Prostate gland (tissue), 2 donors: ENCODE data around the gene RXRA. TPM values are rescaled to one million over a fixed set of nuclear protein-coding genes. Genes with fewer than 3 reads are reported as not detected.

ENCODE experiments used
- DNase-seq: peaks from one replicate; pipeline ENCODE4 v3.0.0-alpha.2; 2019; ENCODE audit warnings: low spot score
- H3K27ac ChIP-seq, 2 donors: fragments of 200-600 bp; sonication (generic); 2 replicates each; pipeline ENCODE4 v1.5.1; 2017 to 2019
- H3K27me3 ChIP-seq: fragments of 200-600 bp; sonication (generic); replicated peaks from 2 replicates; pipeline ENCODE4 v1.5.1; 2019; ENCODE audit not compliant: insufficient read depth
- H3K36me3 ChIP-seq, 2 donors: fragments of 200-600 bp; sonication (generic); 1 replicate in 1 of 2; 2 replicates in 1 of 2; pipeline versions ENCODE4 v1.5.1 to v1.8.1; 2017 to 2019
- H3K4me1 ChIP-seq: fragments of 200-600 bp; sonication (generic); replicated peaks from 2 replicates; pipeline ENCODE4 v1.5.1; 2019
- H3K4me3 ChIP-seq, 2 donors: fragments of 200-600 bp; sonication (generic); 2 replicates each; pipeline ENCODE4 v1.5.1; 2017 to 2019
- H3K9me3 ChIP-seq: fragments of 200-600 bp; sonication (generic); 2 replicates; pipeline ENCODE4 v1.5.1; 2017
- POLR2A ChIP-seq: fragments of 450-650 bp; IDR thresholded peaks from one replicate; pipeline ENCODE4 v1.6.1; 2016; ENCODE audit warnings: antibody characterized with exemption, mild to moderate bottlenecking
- POLR2AphosphoS5 ChIP-seq: sonication (generic); formaldehyde crosslinking; IDR thresholded peaks from one replicate; pipeline ENCODE4 v1.6.1; 2017; ENCODE audit warnings: antibody characterized with exemption
- WGBS: methylation state at CpG from one replicate; pipeline ENCODE4 v1.1.5; 2018; 5-methylcytosine and 5-hydroxymethylcytosine counted together
- intact Hi-C: fragments of 100-400 bp; cut with DNase I; formaldehyde crosslinking; loops from one replicate; pipeline ENCODE4 v1.14.2; 2022
- total RNA-seq, 2 donors: library from RNA; depleted of rRNA; stranded (reverse); fragments of >200 nt; gene quantifications; one replicate each; pipeline ENCODE4 v1.1.0, GENCODE V29; 2016
- TF ChIP-seq, protein P1 (sequence below), 4 experiments: fragments of 200-600 bp in 2 of 4; fragments of 450-650 bp in 2 of 4; sonication (generic) in 2 of 4; IDR thresholded peaks; 1 replicate in 3 of 4; 2 replicates in 1 of 4; pipeline ENCODE4 v1.5.1; 2016 to 2019; ENCODE audit warnings: antibody characterized with exemption in 4 of 4, mild to moderate bottlenecking in 2 of 4, moderate library complexity in 2 of 4

The RXRA gene
- total RNA-seq, 2 donors from 2014 or later: 69.5 to 84.1 TPM

DNA sequence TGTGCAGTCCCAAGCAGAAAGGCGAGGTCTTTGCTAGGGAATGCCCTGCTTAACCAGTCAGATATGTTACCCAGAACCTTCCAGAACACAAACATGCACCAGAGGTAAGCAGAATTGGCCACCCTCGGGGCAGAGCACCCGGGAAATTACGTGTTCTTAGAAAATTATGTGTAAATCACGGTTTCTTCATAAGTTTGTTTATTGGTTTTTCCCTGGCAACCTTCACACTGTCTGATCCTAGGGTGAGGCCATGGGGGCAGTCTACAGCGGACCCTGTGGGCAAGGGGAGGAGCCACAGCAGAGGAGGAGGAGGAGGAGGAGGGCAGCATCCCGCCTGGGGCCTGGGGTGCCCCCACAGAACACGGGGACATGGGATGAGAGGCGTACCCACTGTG lies 31.4 kb downstream of the RXRA start:
- intact Hi-C loops: no loop called here
- WGBS: 47% methylated on average over 8 of the region's 9 CpGs
- Histone ChIP-seq H3K27me3 (no peaks in the 10 kb centered on the region), H3K27ac (peak overlapping the region; percentile 78 to 86), H3K4me3 (no peak overlapping the region), H3K36me3 (no peaks in the 10 kb centered on the region), H3K9me3 (no peaks in the 10 kb centered on the region), H3K4me1 (peaks cover 84% of the 10 kb centered on the region)
- TF ChIP-seq, protein P1, sequence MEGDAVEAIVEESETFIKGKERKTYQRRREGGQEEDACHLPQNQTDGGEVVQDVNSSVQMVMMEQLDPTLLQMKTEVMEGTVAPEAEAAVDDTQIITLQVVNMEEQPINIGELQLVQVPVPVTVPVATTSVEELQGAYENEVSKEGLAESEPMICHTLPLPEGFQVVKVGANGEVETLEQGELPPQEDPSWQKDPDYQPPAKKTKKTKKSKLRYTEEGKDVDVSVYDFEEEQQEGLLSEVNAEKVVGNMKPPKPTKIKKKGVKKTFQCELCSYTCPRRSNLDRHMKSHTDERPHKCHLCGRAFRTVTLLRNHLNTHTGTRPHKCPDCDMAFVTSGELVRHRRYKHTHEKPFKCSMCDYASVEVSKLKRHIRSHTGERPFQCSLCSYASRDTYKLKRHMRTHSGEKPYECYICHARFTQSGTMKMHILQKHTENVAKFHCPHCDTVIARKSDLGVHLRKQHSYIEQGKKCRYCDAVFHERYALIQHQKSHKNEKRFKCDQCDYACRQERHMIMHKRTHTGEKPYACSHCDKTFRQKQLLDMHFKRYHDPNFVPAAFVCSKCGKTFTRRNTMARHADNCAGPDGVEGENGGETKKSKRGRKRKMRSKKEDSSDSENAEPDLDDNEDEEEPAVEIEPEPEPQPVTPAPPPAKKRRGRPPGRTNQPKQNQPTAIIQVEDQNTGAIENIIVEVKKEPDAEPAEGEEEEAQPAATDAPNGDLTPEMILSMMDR (IDR thresholded peaks at IDR 0.05): no peak
- TF ChIP-seq POLR2AphosphoS5 (no peak), POLR2A (no peak)
- no peak for DNase-seq

DNA sequence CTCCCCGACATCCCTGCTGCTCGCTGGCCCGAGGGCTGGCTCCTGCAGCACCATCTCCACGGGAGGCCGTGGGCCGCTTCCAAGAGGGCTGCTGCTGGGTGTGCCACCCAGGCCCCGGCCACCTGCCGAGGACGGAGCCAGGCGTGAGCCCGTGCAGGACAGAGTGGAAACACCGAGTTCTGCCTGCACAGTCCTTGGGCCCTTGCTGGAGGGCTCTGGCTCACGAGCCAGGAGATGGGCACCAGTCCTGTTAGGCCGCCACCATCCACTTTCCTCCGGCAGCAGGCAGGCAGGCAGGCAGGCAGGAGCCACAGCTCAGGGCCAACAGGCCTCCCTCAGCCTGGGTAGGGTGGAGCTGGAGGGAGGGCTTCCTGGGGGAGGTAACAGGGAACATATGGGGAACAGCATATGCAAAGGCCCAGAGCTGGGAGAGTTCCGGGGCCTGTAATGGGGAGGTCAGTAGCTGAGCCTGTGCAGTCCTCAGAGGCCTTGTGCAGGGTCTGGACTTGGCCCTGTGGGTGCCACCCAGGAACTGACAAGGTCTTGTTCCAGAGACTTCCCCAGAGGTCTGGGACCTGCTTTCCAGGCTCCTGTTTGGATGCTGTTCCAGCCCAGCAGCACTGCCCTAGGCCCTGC lies 31.9 kb downstream of the RXRA start:
- TF ChIP-seq POLR2AphosphoS5 (no peak), POLR2A (no peak)
- TF ChIP-seq, protein P1 (IDR thresholded peaks at IDR 0.05): no peak
- H3K4me3 ChIP-seq: no peak overlapping the region
- 39% methylated on average over 10 of the region's 16 CpGs for WGBS
- H3K36me3 ChIP-seq: no peaks in the 10 kb centered on the region
- peak overlapping the region; percentile 78 to 86 for H3K27ac ChIP-seq
- intact Hi-C loops: no loop called here
- H3K27me3 ChIP-seq: no peaks in the 10 kb centered on the region
- peaks cover 89% of the 10 kb centered on the region for H3K4me1 ChIP-seq
- no peaks in the 10 kb centered on the region for H3K9me3 ChIP-seq
- no peak for DNase-seq

GRCh38 chr9:134358662-134359319 lies 32.5 kb downstream of the RXRA start:
- no peak for DNase-seq
- Histone ChIP-seq H3K36me3 (no peaks in the 10 kb centered on the region), H3K27ac (peak overlapping the region; percentile 78 to 86), H3K4me1 (peaks cover 88% of the 10 kb centered on the region), H3K27me3 (no peaks in the 10 kb centered on the region), H3K4me3 (no peak overlapping the region), H3K9me3 (no peaks in the 10 kb centered on the region)
- TF ChIP-seq, protein P1 (IDR thresholded peaks at IDR 0.05): no peak
- TF ChIP-seq POLR2AphosphoS5 (no peak), POLR2A (no peak)
- intact Hi-C loops: no loop called here
- WGBS: 39% methylated on average over 17 of the region's 17 CpGs

GRCh38 chr9:134359493-134360179 lies 33.4 kb downstream of the RXRA start:
- TF ChIP-seq POLR2AphosphoS5 (no peak), POLR2A (no peak)
- TF ChIP-seq, protein P1 (IDR thresholded peaks at IDR 0.05): no peak
- H3K27ac ChIP-seq: peak overlapping the region; percentile 78 to 86
- DNase-seq: no peak
- H3K4me3 ChIP-seq: no peak overlapping the region
- H3K36me3 ChIP-seq: no peaks in the 10 kb centered on the region
- H3K9me3 ChIP-seq: no peaks in the 10 kb centered on the region
- no peaks in the 10 kb centered on the region for H3K27me3 ChIP-seq
- intact Hi-C loops: loop anchor here (5.0 kb wide), 1 partner anchor 187 kb away; no protein-coding TSS in a partner anchor
- H3K4me1 ChIP-seq: peaks cover 87% of the 10 kb centered on the region
- 85% methylated on average over 23 of the region's 23 CpGs for WGBS
